ENCODE measurements around the gene SLC2A14. TPM values are rescaled to one million over a fixed set of nuclear protein-coding genes. Genes with fewer than 3 reads are reported as not detected.
"Not testable (repeated sequence)": the region's sequence is repeated elsewhere in the genome, so short reads cannot be mapped to it uniquely, and the experiment has no call there.

The SLC2A14 gene
- polyA plus RNA-seq, 1 donor (not counting 4 experiments of a cell fraction or from before 2014, with no cell fraction given), result 0.51 TPM

DNA sequence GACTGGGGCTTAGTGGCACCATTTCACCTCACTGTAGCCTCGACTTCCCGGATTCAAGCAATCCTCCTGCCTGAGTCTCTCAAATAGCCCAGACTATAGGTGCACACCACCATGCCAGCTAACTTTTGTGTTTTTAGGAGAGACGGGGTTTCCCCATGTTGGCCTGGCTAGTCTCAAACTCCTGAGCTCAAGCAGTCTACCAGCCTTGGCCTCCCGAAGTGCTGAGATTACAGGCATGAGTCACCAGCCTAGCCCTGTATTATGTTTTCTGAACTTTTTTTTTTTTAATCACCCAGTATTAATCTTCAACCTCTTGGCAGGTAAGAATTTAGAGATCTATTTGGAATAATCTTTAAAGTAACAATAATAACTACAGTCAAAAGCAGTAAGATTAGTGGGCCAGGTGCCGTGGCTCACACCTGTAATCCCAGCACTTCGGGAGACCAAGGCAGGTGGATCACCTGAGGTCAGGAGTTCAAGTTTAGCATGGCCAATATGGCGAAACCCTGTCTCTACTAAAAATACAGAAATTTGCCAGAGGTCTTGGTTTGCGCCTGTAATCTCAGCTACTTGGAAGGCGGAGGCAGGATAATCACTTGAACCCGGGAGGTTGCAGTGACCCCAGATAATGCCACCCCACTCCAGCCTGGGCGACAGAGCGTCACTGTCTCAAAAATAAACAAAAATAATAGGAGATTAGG lies 74.9 kb downstream of the SLC2A14 start:
- Histone ChIP-seq H3K27me3 (ENCODE audit: control insufficient read depth, extremely low read depth, insufficient read depth, low read length) (no peaks in the 10 kb centered on the region), H2AFZ (ENCODE audit: control insufficient read depth, low read length) (no peak overlapping the region), H3K27ac (ENCODE audit: control insufficient read depth, insufficient read depth, low read length) (no peak overlapping the region), H3K4me1 (ENCODE audit: control insufficient read depth, extremely low read depth, insufficient read depth, low read length) (no peaks in the 10 kb centered on the region), H4K20me1 (ENCODE audit: control insufficient read depth, extremely low read depth, insufficient read depth, low read length) (no peaks in the 10 kb centered on the region), H3K4me3 (ENCODE audit: control insufficient read depth in 2 of 3, extremely low read depth in 1 of 3, insufficient read depth in 2 of 3, low read depth in 1 of 3, low read length in 3 of 3) (no peak overlapping the region), H3K9ac (ENCODE audit: control insufficient read depth, extremely low read depth, insufficient read depth, low read length) (no peak overlapping the region), H3K9me3 (ENCODE audit: control insufficient read depth, low read depth, low read length) (no peaks in the 10 kb centered on the region), H3K9me1 (ENCODE audit: control insufficient read depth, extremely low read depth, insufficient read depth, low read length) (no peaks in the 10 kb centered on the region), H3K36me3 (ENCODE audit: control insufficient read depth in 2 of 2, extremely low read depth in 1 of 2, insufficient read depth in 2 of 2, low read length in 2 of 2) (no peaks in the 10 kb centered on the region), H3K79me2 (ENCODE audit: control insufficient read depth, insufficient read depth, low read length) (no peaks in the 10 kb centered on the region), H3K4me2 (ENCODE audit: control insufficient read depth, extremely low read depth, insufficient read depth, low read depth, low read length) (no peak overlapping the region)
- FAIRE-seq (no peak), DNase-seq (ENCODE audit: low read depth, low spot score) (no peak)
- dilution Hi-C loops (cut with MboI; ENCODE audit: extremely low pct_ligation_motif_present, low sequenced_read_pairs), result no loop called here
- TF ChIP-seq EZH2 (IDR thresholded peaks at IDR 0.05; ENCODE audit: low read length), result no peak
- TF ChIP-seq, protein P1, sequence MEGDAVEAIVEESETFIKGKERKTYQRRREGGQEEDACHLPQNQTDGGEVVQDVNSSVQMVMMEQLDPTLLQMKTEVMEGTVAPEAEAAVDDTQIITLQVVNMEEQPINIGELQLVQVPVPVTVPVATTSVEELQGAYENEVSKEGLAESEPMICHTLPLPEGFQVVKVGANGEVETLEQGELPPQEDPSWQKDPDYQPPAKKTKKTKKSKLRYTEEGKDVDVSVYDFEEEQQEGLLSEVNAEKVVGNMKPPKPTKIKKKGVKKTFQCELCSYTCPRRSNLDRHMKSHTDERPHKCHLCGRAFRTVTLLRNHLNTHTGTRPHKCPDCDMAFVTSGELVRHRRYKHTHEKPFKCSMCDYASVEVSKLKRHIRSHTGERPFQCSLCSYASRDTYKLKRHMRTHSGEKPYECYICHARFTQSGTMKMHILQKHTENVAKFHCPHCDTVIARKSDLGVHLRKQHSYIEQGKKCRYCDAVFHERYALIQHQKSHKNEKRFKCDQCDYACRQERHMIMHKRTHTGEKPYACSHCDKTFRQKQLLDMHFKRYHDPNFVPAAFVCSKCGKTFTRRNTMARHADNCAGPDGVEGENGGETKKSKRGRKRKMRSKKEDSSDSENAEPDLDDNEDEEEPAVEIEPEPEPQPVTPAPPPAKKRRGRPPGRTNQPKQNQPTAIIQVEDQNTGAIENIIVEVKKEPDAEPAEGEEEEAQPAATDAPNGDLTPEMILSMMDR (optimal IDR thresholded peaks at IDR 0.05 in 1 of 3, IDR thresholded peaks at IDR 0.05 in 1 of 3, conservative IDR thresholded peaks at IDR 0.05 in 1 of 3; ENCODE audit: extremely low read depth in 1 of 3, insufficient read depth in 2 of 3, low read length in 3 of 3), result no peak

DNA sequence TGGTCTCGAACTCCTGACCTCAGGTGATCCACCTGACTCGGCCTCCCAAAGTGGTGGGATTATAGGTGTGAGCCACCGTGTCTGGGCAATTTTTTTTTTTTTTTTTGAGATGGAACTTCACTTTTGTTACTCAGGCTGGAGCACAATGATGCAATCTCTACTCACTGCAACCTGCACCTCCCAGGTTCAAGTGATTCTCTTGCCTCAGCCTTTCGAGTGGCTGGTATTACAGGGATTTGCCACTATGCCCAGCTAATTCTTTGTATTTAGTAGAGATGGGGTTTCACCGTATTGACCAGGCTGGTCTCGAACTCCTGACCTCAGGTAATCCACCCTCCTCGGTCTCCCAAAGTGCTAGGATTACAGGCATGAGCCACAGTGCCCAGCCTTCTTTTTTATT lies 75.4 kb downstream of the SLC2A14 start:
- H3K4me3 ChIP-seq (ENCODE audit: control insufficient read depth in 2 of 3, extremely low read depth in 1 of 3, insufficient read depth in 2 of 3, low read depth in 1 of 3, low read length in 3 of 3); H3K36me3 ChIP-seq (ENCODE audit: control insufficient read depth in 2 of 2, extremely low read depth in 1 of 2, insufficient read depth in 2 of 2, low read length in 2 of 2); H3K9ac ChIP-seq (ENCODE audit: control insufficient read depth, extremely low read depth, insufficient read depth, low read length); H2AFZ ChIP-seq (ENCODE audit: control insufficient read depth, low read length); FAIRE-seq; H3K4me2 ChIP-seq (ENCODE audit: control insufficient read depth, extremely low read depth, insufficient read depth, low read depth, low read length); H3K27ac ChIP-seq (ENCODE audit: control insufficient read depth, insufficient read depth, low read length); DNase-seq (ENCODE audit: low read depth, low spot score); H3K9me1 ChIP-seq (ENCODE audit: control insufficient read depth, extremely low read depth, insufficient read depth, low read length); H3K9me3 ChIP-seq (ENCODE audit: control insufficient read depth, low read depth, low read length); H3K27me3 ChIP-seq (ENCODE audit: control insufficient read depth, extremely low read depth, insufficient read depth, low read length); H3K4me1 ChIP-seq (ENCODE audit: control insufficient read depth, extremely low read depth, insufficient read depth, low read length); H4K20me1 ChIP-seq (ENCODE audit: control insufficient read depth, extremely low read depth, insufficient read depth, low read length); dilution Hi-C loops (cut with MboI; ENCODE audit: extremely low pct_ligation_motif_present, low sequenced_read_pairs); H3K79me2 ChIP-seq (ENCODE audit: control insufficient read depth, insufficient read depth, low read length): not testable (repeated sequence)

DNA sequence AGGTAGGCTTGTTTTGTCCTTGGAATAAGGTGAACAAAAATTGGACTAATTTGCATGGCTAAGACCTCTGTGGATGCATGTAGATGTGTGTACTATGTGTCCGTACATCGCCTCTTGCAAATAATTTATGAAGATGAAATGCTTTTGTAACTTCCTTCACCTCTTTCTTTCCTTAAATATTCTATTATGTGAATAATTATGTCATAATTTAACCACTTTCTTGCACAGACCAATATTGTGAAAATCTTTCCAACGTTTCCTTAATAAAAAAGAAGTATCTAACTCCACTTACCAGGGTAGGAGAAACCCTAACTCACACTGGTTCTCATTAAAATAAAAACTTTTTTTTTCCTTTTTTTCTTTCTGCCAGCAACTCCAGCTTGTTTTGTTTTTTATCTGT lies 79.5 kb downstream of the SLC2A14 start:
- H3K9ac ChIP-seq (ENCODE audit: control insufficient read depth, extremely low read depth, insufficient read depth, low read length), result no peak overlapping the region
- H3K36me3 ChIP-seq (ENCODE audit: control insufficient read depth in 2 of 2, extremely low read depth in 1 of 2, insufficient read depth in 2 of 2, low read length in 2 of 2), result no peaks in the 10 kb centered on the region
- FAIRE-seq, result no peak
- H3K9me3 ChIP-seq (ENCODE audit: control insufficient read depth, low read depth, low read length), result no peaks in the 10 kb centered on the region
- no peak for TF ChIP-seq EZH2 (IDR thresholded peaks at IDR 0.05; ENCODE audit: low read length)
- TF ChIP-seq, protein P1 (optimal IDR thresholded peaks at IDR 0.05 in 1 of 3, IDR thresholded peaks at IDR 0.05 in 1 of 3, conservative IDR thresholded peaks at IDR 0.05 in 1 of 3; ENCODE audit: extremely low read depth in 1 of 3, insufficient read depth in 2 of 3, low read length in 3 of 3), result no peak
- no peaks in the 10 kb centered on the region for H3K4me1 ChIP-seq (ENCODE audit: control insufficient read depth, extremely low read depth, insufficient read depth, low read length)
- no peak overlapping the region for H2AFZ ChIP-seq (ENCODE audit: control insufficient read depth, low read length)
- dilution Hi-C loops (cut with MboI; ENCODE audit: extremely low pct_ligation_motif_present, low sequenced_read_pairs), result no loop called here
- no peaks in the 10 kb centered on the region for H4K20me1 ChIP-seq (ENCODE audit: control insufficient read depth, extremely low read depth, insufficient read depth, low read length)
- no peak for DNase-seq (ENCODE audit: low read depth, low spot score)
- H3K9me1 ChIP-seq (ENCODE audit: control insufficient read depth, extremely low read depth, insufficient read depth, low read length), result no peaks in the 10 kb centered on the region
- H3K4me2 ChIP-seq (ENCODE audit: control insufficient read depth, extremely low read depth, insufficient read depth, low read depth, low read length), result no peak overlapping the region
- H3K27ac ChIP-seq (ENCODE audit: control insufficient read depth, insufficient read depth, low read length), result no peak overlapping the region
- H3K79me2 ChIP-seq (ENCODE audit: control insufficient read depth, insufficient read depth, low read length), result no peaks in the 10 kb centered on the region
- H3K4me3 ChIP-seq (ENCODE audit: control insufficient read depth in 2 of 3, extremely low read depth in 1 of 3, insufficient read depth in 2 of 3, low read depth in 1 of 3, low read length in 3 of 3), result no peak overlapping the region
- H3K27me3 ChIP-seq (ENCODE audit: control insufficient read depth, extremely low read depth, insufficient read depth, low read length), result no peaks in the 10 kb centered on the region
